ENCODE measurements around the gene TMEM86A.
"Not testable (repeated sequence)": the region's sequence is repeated elsewhere in the genome, so short reads cannot be mapped to it uniquely, and the experiment has no call there.

The TMEM86A gene, protein sequence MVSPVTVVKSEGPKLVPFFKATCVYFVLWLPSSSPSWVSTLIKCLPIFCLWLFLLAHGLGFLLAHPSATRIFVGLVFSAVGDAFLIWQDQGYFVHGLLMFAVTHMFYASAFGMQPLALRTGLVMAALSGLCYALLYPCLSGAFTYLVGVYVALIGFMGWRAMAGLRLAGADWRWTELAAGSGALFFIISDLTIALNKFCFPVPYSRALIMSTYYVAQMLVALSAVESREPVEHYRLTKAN

GRCh38 chr11:18698341-18699268 lies at the start of gene TMEM86A:
TSS of gene TMEM86A (plus strand) at chr11:18698779. CDS start at chr11:18698887, 108 bp downstream.
- ATAC-seq, result peak; percentile 91 to 95

DNA sequence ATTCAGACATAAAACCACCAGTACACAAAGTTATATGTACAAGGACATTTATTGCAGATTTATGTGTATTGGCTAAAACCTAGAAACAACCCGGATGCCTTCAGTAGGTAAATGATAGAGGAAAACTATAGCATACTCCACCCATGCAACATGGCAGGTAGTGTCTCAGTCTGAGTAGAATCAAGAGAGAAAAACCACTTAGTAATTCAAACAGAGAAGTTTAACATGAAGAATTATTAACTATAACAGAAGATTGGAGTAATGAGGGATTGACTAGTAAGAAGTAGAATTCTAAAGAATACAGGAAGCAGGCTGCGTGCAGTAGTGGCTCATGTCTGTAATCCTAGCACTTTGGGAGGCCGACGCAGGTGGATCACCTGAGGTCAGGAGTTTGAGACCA lies 48.2 kb upstream of the TMEM86A start:
- ATAC-seq, result no peak

GRCh38 chr11:18650859-18651557 lies 47.6 kb upstream of the TMEM86A start:
- no peak for ATAC-seq

DNA sequence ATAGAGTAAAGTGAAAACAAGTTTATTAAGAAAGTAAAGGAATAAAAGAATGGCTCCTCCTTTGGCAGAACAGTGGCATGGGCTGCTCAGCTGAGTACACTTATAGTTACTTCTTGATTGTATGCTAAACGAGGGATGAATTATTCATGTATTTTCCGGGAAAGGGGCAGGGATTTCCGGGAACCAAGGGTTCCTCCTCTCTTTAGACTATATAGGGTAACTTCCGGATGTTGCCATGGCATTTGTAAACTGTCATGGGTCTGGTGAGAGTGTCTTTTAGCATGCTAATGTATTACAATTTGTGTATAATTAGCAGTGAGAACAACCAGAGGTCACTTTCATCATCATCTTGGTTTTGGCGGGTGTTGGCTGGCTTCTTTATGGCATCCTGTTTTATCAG lies 40.9 kb upstream of the TMEM86A start:
- ATAC-seq, result no peak

- not testable (repeated sequence) for ATAC-seq
These were observed 33.2 kb upstream of the TMEM86A start for GRCh38 chr11:18665353-18665872.

DNA sequence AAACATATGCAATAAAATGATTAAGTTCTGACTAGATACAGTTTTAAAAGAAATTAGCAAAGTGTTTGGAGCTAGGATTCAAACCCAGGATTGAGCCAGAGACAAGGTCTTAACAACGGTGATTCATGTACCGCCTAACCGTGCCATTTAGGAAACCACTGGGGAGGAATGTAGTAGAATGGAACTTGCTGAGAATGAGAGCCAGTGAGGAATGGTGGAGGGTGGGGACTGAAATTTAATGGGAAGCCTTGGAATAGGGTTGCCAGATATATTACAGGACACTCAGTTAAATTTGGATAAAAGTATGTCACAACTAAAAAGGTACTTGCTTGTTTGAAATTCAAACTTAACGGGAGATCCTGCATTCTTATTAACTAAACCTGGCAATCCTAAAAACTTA lies 30.4 kb upstream of the TMEM86A start:
- ATAC-seq, result no peak

DNA sequence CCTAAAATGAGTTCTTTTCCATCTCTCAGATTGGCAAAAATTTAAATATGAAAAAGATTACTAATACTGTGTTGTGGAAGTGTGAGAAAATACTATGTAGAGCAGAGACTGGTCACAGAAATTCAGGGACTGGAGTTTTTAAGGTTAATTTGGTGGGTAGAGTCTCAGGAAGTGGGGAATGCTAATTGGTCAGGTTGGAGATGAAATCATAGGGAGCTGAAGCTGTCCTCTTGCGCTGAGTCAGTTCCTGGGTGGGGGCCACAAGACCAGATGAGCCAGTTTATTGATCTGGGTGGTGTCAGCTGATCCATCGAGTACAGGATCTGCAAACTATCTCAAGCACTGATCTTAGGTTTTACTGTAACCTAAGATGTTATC lies 29.4 kb upstream of the TMEM86A start:
- peak; percentile 50 to 54 for ATAC-seq

- ATAC-seq, result no peak
These were observed 28.9 kb upstream of the TMEM86A start for GRCh38 chr11:18669711-18670110.

DNA sequence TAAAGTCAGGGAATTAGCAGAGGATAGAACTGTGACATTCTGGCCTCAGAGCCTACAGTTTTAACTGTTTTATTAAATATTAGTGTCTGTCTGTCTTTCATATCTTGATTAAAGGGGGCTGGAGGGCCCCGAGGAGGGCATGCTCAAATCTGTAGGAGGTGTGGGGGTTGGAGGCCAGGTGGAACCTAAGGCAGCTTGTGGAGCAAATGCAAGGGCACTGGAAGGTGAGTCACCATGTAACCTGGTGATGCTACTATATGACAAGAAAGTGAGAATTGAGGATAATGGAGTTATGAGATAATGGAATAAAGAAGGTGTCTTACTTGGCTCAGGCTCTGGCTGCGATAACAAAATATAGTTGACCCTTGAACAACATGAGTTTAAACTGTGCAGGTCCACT lies 27.3 kb upstream of the TMEM86A start:
- ATAC-seq, result peak; percentile 15 to 28

GRCh38 chr11:18672209-18672608 lies 26.4 kb upstream of the TMEM86A start:
- ATAC-seq, result peak; percentile 97

GRCh38 chr11:18676803-18677202 lies 21.8 kb upstream of the TMEM86A start:
- ATAC-seq, result no peak

DNA sequence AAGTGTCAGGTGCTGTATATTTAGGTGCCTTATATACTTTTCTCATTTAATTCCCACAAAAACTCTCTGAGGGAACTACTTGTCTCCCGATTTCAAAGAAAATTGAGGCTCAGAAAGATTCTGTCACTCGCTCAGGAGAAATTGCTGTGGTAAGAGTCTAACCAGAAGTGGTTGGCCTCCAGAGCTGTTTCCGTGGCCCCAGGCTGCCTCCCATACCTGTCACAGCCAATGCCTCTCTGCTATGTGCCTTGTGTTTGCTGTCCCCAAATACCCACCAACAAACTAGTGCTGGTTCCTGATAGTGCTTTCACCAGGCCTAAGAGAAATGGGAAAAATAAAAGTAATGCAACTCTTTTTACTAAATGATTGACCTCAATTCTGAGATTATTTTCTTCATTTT lies 21.0 kb upstream of the TMEM86A start:
- ATAC-seq, result no peak

GRCh38 chr11:18681949-18682348 lies 16.6 kb upstream of the TMEM86A start:
- not testable (repeated sequence) for ATAC-seq

DNA sequence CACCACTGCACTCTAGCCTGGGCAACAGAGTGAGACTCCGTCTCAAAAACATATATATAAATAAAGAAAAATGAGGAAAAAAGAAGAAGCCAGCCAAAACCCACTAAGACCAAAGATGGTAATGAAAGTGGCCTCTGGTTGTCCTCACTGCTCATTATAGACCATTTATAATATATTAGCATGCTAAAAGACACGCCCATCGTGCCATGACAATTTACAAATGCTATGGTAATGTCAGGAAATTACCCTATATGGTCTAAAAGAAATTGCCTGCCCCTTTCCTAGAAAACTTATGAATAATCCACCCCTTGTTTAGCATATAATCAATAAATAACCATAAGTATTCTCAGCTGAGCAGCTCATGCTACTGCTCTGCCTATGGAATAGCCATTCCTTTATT lies 16.1 kb upstream of the TMEM86A start:
- ATAC-seq, result no peak

DNA sequence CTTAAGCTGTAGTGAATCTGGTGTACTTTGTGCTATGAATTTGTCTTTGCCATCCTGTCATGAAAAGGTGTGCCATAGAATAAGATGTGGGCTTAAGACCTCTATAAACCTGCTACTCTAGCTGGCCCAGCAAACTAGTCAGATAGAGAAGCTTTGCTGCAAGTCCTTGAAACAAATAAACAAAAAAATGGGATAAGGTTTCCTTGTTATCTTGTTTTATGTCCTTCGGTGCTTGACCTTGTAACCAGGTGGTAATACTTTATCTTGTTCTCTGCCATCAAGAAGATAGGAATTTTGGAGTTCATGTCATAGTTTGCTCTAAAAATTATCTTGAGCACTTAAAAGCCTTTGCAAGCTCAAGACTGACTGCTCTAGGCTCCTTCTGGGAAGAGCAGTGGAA lies 14.3 kb upstream of the TMEM86A start:
- no peak for ATAC-seq

- ATAC-seq, result peak; percentile 21 to 24
These were observed 7.0 kb upstream of the TMEM86A start for GRCh38 chr11:18691467-18692140.

DNA sequence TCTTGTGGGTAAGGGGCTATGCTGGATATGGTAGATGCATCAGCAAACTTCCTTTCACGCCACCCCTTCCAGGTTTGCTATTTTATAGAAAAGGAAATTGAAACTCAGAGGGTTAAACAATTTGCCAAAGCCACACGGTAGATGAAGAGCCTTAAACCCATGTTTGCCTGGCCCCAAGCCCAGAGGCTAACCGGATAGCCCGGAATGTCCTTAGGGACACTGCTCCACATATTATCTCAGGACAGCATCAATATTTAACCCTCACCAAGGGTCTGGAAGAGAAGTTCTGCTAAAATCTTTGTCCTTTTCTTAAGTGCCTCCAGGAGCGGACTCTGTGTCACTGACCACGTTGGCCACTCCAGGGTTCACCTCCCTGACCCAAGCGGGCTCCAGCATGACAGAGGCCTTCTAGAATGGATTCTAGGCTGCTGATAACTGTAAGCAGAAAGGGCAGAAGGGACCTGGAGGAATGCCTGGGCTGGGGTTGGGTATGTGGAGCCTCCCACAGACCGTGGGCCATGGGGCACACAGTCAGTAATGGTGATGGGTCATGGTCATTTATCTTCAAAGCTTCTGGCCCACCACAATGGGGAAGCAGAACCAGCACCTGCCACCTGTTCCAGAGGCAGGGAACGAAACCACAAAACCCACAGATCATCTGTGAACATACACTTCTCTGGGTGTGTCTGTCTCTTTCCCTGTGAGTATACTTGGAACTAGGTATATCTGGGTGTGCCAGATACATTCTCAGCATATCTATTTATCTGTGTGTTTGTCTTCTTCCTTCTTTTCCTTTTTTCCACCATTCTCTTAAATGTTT lies 5.4 kb upstream of the TMEM86A start:
- ATAC-seq, result no peak

DNA sequence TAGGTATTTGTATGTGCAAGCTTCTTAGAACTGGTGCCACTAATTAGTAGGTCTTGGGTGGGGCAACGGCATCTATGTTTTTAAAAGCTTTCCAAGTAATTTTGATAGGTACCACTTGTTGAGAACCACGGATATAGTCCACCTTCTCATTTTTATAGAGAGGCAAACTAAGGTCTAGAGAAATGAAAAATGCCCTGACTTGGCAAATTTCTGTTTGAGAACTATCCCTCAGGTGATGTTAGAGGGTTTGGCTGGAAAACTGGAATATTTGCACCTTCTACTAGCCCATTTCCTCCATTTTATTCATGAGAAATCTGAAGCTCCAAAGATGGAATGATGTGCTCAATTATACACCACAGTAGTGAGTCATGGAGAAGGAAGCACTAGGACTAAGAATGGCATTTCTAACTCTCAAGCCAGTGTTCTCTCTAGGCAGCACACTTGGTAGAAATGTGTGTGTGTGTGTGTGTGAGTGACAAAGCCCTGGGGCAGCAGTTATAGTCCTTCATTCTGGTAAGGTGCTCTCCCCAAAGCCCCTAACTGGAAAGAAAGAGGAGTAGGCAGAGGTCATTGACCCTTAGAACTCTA lies 1.8 kb upstream of the TMEM86A start:
- no peak for ATAC-seq

DNA sequence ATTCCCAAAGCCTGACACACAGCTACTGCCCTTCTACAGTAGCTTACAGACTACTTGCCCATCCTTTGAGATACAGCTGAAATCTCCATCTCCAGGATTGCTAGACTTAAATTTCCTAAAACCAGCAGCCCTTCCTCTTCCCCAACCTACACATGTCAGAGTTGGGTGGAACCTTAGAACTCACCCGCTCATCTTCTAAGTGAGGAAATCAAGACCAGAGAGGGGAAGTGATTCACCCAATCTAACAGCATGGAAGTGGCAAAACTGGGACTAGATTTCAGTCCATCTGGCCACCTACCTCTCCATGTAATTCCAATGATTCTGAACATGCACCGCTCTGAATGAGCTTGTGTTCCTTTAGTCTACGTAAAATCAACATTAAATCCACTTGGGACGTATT lies 1.0 kb upstream of the TMEM86A start:
- no peak for ATAC-seq

DNA sequence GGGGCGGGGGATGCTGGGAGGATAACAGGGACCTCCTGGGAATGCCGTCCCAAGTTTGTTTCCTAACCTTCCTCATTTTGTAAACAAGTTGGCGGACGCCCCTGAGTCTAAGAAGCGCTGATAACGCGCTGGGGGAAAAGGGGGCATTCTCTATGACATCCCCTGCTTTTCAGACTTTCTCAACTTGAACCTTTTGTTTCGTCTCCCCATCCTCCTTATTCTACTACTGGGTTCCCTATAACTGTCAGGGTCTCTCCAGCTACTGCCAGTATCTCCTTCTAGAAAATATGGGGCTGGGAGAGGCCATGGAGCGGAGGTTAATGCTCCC lies 654 bp downstream of the TMEM86A start:
- no peak for ATAC-seq

GRCh38 chr11:18699848-18700261 lies 1.3 kb downstream of the TMEM86A start:
- ATAC-seq, result no peak
